NB4 (cell line): Measurements from ENCODE around the gene RAET1G.
"Not testable (repeated sequence)": the region's sequence is repeated elsewhere in the genome, so short reads cannot be mapped to it uniquely, and the experiment has no call there.

ENCODE experiments used
- CTCF ChIP-seq: IDR thresholded peaks from one replicate; pipeline ENCODE4 v1.5.1; 2012; ENCODE audit warnings: low read depth, low read length
- MAX ChIP-seq: IDR thresholded peaks from 2 replicates; pipeline ENCODE4 v1.6.1; 2011; ENCODE audit warnings: low read depth, low read length
- POLR2A ChIP-seq: IDR thresholded peaks from 2 replicates; pipeline ENCODE4 v1.6.1; 2011; ENCODE audit warnings: mild to moderate bottlenecking; ENCODE audit not compliant: insufficient read length; ENCODE audit errors: extremely low read depth

GRCh38 chr6:149955654-149956317, 32.9 kb upstream of the RAET1G start:
- not testable (repeated sequence) for TF ChIP-seq CTCF, MAX, POLR2A
